Upper lobe of left lung (tissue), 6 donors: ENCODE results near the gene NAV2. TPM values are rescaled to one million over a fixed set of nuclear protein-coding genes. Genes with fewer than 3 reads are reported as not detected.

Experiments
- ATAC-seq, 2 donors: fragments of 200-7000 bp; cut with Tn5 transposase; one replicate each; pipeline ENCODE4 v1.9.1; 2022; ENCODE audit warnings: mild to moderate bottlenecking in 2 of 2, moderate library complexity in 2 of 2; ENCODE audit not compliant: low FRiP score in 2 of 2
- DNase-seq, 2 donors: peaks; one replicate each; pipeline ENCODE4 v3.0.0-alpha.2; 2019 to 2020
- H3K27ac ChIP-seq, 4 donors: fragments of 200-600 bp; sonication (generic); one replicate each; pipeline ENCODE4 v1.5.1; 2016 to 2019
- H3K27me3 ChIP-seq, 4 donors: fragments of 200-600 bp; sonication (generic); one replicate each; pipeline ENCODE4 v1.5.1; 2017 to 2019
- H3K36me3 ChIP-seq, 4 donors: fragments of 200-600 bp; sonication (generic); one replicate each; pipeline ENCODE4 v1.5.1; 2016 to 2019
- H3K4me1 ChIP-seq, 4 donors: fragments of 200-600 bp; sonication (generic); one replicate each; pipeline ENCODE4 v1.5.1; 2018 to 2019
- H3K4me3 ChIP-seq, 4 donors: fragments of 200-600 bp; sonication (generic); one replicate each; pipeline ENCODE4 v1.5.1; 2017 to 2019; ENCODE audit warnings: mild to moderate bottlenecking in 2 of 4, moderate library complexity in 1 of 4
- H3K9me3 ChIP-seq, 4 donors: fragments of 200-600 bp; sonication (generic); one replicate each; pipeline ENCODE4 v1.5.1; 2018 to 2019
- EP300 ChIP-seq, 4 donors: sonication (generic); formaldehyde crosslinking; IDR thresholded peaks; one replicate each; pipeline ENCODE4 v1.5.1; 2017; ENCODE audit warnings: antibody characterized with exemption in 4 of 4, control low read depth in 2 of 4
- POLR2A ChIP-seq, 4 donors: fragments of 450-650 bp; IDR thresholded peaks; one replicate each; pipeline ENCODE4 v1.5.1; 2016 to 2017; ENCODE audit warnings: antibody characterized with exemption in 4 of 4, mild to moderate bottlenecking in 2 of 4
- POLR2AphosphoS5 ChIP-seq, 2 donors: sonication (generic); formaldehyde crosslinking; IDR thresholded peaks; one replicate each; pipeline ENCODE4 v1.5.1; 2017; ENCODE audit warnings: antibody characterized with exemption in 2 of 2
- WGBS, 2 donors: methylation state at CpG; one replicate each; pipeline ENCODE4 v1.1.5; 2017 to 2018; 5-methylcytosine and 5-hydroxymethylcytosine counted together
- total RNA-seq, 6 donors: library from RNA; depleted of rRNA in 4 of 6; stranded (reverse); fragments of >200 nt in 4 of 6; gene quantifications; one replicate each; pipeline versions ENCODE4 v1.1.0 to v1.2.1, GENCODE V29; 2016 to 2021
- TF ChIP-seq, protein P1 (sequence below), 6 experiments: fragments of 450-650 bp in 4 of 6; fragments of 200-600 bp in 2 of 6; sonication (generic) in 2 of 6; IDR thresholded peaks; one replicate each; pipeline ENCODE4 v1.5.1; 2016 to 2019; ENCODE audit warnings: antibody characterized with exemption in 6 of 6
- donor health status: DM: no; HTN: no; CAD: no; lungs with moderate emphysema.
- donor health status: DM: no; HTN: yes; CAD: no; lungs with severe emphysema.

NAV2 gene
- total RNA-seq, 6 donors from 2014 or later = 40.5 to 61.4 (median 52.3) TPM

DNA sequence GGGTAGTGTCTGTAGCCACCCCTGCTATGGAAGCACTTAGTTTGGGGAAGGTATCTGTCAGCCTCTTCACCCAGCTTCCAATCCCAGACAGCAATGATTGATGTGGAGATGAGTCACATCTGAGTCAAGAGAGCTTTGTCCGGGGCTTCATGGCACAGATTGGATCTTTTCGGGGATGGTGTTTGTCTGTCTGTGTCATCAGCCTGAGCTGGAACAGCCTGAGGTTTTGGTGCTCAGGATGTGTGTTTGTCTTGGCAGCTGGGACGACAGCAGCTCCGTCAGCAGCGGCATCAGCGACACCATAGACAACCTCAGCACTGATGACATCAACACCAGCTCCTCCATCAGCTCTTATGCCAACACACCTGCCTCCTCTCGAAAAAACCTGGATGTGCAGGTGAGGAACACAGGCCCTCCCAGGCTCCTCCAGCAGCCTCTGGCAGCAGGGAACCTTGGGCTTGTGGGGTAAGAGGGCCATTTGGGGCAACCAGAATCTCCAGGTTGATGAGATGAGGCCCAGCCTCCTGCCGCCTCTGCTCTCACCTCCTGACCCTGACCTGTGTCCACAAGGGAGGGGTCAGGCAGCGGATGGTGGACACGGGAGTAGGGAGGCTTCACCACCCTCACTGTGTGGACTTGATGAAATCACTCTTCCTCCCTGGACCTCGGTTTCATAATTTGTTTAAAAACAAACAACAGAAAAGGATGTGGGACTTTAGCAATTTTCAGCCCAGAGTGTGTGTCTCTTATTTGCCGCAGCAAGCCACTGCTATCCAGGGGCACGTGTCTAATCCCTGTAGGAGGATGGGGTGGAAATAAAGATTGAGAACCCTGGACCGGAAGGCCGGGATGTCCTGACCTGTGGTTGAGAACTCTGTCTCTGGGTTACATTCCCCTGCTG lies 323.3 kb downstream of the NAV2 start:
- H3K27me3 ChIP-seq = no peaks in the 10 kb centered on the region
- ATAC-seq = no peak
- H3K27ac ChIP-seq = no peak overlapping the region
- TF ChIP-seq, protein P1, sequence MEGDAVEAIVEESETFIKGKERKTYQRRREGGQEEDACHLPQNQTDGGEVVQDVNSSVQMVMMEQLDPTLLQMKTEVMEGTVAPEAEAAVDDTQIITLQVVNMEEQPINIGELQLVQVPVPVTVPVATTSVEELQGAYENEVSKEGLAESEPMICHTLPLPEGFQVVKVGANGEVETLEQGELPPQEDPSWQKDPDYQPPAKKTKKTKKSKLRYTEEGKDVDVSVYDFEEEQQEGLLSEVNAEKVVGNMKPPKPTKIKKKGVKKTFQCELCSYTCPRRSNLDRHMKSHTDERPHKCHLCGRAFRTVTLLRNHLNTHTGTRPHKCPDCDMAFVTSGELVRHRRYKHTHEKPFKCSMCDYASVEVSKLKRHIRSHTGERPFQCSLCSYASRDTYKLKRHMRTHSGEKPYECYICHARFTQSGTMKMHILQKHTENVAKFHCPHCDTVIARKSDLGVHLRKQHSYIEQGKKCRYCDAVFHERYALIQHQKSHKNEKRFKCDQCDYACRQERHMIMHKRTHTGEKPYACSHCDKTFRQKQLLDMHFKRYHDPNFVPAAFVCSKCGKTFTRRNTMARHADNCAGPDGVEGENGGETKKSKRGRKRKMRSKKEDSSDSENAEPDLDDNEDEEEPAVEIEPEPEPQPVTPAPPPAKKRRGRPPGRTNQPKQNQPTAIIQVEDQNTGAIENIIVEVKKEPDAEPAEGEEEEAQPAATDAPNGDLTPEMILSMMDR (IDR thresholded peaks at IDR 0.05) = no peak
- no peak for TF ChIP-seq EP300 (IDR thresholded peaks at IDR 0.05)
- no peak for TF ChIP-seq POLR2A (IDR thresholded peaks at IDR 0.05)
- TF ChIP-seq POLR2AphosphoS5 (IDR thresholded peaks at IDR 0.05) = no peak
- H3K4me1 ChIP-seq = peaks cover 0 to 6% (median 3%) of the 10 kb centered on the region in 4 donors
- H3K9me3 ChIP-seq = no peaks in the 10 kb centered on the region
- no peak overlapping the region for H3K4me3 ChIP-seq
- WGBS, 2 donors = 74 to 80% methylated on average over 12 to 15 of the region's 15 CpGs
- no peak for DNase-seq
- no peaks in the 10 kb centered on the region for H3K36me3 ChIP-seq

DNA sequence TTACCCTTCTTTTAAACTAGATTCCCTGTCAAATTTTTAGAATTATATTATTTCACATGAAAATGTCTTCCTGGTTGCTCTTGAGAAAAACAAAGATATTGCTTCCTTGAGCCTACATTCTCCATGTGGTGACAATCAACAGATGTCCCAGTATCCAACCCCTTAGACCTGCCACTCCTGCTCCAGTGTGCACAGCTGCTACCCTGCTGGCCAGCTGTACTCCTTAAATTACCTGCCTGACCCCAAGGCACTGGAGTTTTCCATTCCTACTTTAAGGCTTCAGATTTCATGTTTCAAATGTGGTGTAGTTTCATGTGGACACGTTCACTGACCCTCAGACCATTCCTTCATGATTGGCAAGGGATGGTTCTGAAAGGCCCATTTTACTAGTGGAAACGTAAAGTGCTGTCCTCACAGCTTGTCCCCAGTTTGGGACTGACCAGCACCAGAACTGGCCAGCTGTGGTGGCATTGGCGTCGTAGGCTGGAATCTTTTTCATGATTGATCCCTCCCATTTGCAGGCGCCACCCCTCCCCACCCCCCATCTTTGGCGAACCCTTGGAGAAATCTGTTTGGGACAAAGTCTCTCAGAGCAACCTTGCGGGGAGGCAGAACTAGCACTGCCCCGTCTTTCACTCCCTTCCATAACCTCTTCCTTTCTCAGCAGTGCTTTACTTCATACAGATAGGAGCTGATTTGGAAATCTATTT lies 324.1 kb downstream of the NAV2 start:
- WGBS, 2 donors = 91 to 97% methylated on average over 8 of the region's 8 CpGs
- H3K9me3 ChIP-seq = no peaks in the 10 kb centered on the region

DNA sequence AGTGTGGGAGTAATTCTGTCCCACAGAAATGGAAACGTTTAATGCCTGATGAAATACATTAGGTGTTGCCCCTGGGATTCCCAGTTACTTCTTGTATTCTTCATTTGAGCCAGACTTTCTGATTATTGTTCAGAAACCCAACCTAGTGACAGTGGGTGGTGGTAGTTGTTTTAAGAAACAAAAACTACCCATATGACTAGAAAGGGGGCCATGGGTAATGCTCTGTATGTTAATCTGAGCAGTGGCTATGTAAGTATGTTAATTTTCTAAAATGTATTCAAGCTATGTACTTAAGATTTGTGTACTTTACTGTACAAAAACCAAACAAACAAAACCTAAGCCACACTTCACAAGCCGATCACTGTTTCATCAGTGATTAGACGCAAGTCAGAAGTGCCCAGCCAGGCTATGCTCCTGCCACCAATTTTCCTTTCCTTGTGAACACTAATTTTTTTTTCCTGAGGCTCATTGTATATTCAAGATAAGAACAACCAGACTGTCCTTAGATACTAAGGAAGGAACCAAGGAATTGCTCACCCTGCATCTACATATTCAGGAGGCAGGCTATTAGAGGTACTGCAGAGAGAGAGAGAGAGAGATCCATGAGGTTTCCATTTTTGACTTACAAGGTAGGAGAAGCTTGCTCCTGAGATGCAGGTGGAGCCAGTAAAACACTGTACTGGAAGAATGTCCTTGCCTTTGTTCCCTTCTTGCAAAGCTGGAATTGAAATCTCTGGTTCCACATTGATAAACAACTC lies 324.9 kb downstream of the NAV2 start:
- Histone ChIP-seq H3K9me3 (no peaks in the 10 kb centered on the region), H3K4me1 (peaks cover 0 to 6% (median 2%) of the 10 kb centered on the region in 4 donors), H3K36me3 (no peaks in the 10 kb centered on the region), H3K27ac (no peak overlapping the region), H3K4me3 (no peak overlapping the region), H3K27me3 (no peaks in the 10 kb centered on the region)
- TF ChIP-seq POLR2AphosphoS5 (IDR thresholded peaks at IDR 0.05) (no peak), EP300 (IDR thresholded peaks at IDR 0.05) (no peak), POLR2A (IDR thresholded peaks at IDR 0.05) (no peak)
- TF ChIP-seq, protein P1 (IDR thresholded peaks at IDR 0.05) = no peak
- DNase-seq (no peak), ATAC-seq (no peak)
- 67 to 81% methylated on average over 3 of the region's 3 CpGs for WGBS, 2 donors

More for the DNA sequence above, 324.1 kb downstream of the NAV2 start:
- Histone ChIP-seq H3K36me3 (no peaks in the 10 kb centered on the region), H3K4me1 (peaks cover 0 to 6% (median 0%) of the 10 kb centered on the region in 4 donors), H3K27me3 (no peaks in the 10 kb centered on the region), H3K27ac (no peak overlapping the region), H3K4me3 (no peak overlapping the region)
- ATAC-seq = no peak
- no peak for TF ChIP-seq POLR2AphosphoS5 (IDR thresholded peaks at IDR 0.05)
- no peak for TF ChIP-seq POLR2A (IDR thresholded peaks at IDR 0.05)
- TF ChIP-seq EP300 (IDR thresholded peaks at IDR 0.05) = no peak
- TF ChIP-seq, protein P1 (IDR thresholded peaks at IDR 0.05) = no peak
- DNase-seq = no peak

DNA sequence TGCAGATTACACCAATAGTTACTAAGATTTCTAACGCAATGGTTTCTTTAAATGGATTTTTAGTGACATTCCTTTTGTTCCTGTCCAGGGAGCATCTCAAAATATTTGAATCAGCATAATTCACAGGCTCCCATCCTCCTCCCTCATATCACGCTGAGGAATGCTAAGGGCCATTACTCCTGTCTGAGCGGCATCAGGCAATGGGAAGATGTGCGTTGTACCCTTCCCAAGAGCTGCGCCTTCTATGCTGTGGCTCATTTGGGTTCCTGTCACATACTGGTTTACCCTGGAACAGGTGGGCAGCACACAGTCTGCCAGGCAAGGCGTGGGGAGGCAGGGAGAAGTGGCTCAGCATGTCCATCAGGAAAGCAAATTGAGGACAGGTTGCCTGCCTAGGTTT lies 325.8 kb downstream of the NAV2 start:
- no peak for TF ChIP-seq POLR2AphosphoS5 (IDR thresholded peaks at IDR 0.05)
- TF ChIP-seq, protein P1 (IDR thresholded peaks at IDR 0.05) = no peak
- TF ChIP-seq POLR2A (IDR thresholded peaks at IDR 0.05) = no peak
- no peak for TF ChIP-seq EP300 (IDR thresholded peaks at IDR 0.05)
- DNase-seq (no peak), ATAC-seq (no peak)
- Histone ChIP-seq H3K36me3 (no peaks in the 10 kb centered on the region), H3K9me3 (no peaks in the 10 kb centered on the region), H3K4me3 (no peak overlapping the region), H3K27ac (no peak overlapping the region), H3K27me3 (no peaks in the 10 kb centered on the region), H3K4me1 (peaks cover 0 to 6% (median 2%) of the 10 kb centered on the region in 4 donors)
- 86 to 87% methylated on average over 6 of the region's 6 CpGs for WGBS, 2 donors
